ENCODE results near the gene ABCC1. TPM values are rescaled to one million over a fixed set of nuclear protein-coding genes. Genes with fewer than 3 reads are reported as not detected.

ABCC1 gene
- total RNA-seq, 2 donors from 2014 or later: 51.8 to 66.9 TPM

DNA sequence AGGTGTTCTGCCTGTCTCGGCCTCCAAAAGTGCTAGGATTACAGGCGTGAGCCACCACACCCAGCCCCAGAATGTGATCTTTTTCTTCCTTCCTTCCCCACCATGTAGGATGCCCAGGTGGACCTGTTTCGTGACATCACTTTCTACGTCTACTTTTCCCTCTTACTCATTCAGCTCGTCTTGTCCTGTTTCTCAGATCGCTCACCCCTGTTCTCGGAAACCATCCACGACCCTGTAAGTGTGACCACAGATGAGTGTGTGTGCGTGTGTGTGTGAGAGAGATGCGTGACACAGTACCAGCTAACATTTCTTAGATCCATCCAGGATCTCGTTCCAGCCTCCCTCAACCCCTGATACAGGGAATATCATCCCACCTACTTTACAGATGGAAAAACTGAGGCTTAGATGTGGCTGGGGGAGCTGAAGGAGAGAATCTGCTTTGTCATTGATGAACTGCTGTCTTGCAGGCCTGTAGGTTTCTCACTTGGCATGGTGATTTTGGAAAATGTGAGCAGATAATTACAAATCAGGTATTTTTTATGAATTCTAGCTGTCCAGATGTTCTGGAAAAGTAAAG, 67.1 kb downstream of the ABCC1 start:
- Mint-ChIP-seq H3K36me3 (peaks cover 4 to 25% of the 10 kb centered on the region in 2 donors), H3K27ac (peak overlapping the region; percentile 13 to 93), H3K9me3 (no peaks in the 10 kb centered on the region)
- DNase-seq (ENCODE audit: low spot score in 2 of 2) (no peak), ATAC-seq (peak; percentile 33 to 46)

GRCh38 chr16:16017812-16018211, 68.4 kb downstream of the ABCC1 start:
- peak overlapping the region in 1 of 2 donors; percentile 54 for H3K27ac Mint-ChIP-seq
- no peak for DNase-seq (ENCODE audit: low spot score in 2 of 2)
- H3K9me3 Mint-ChIP-seq: no peaks in the 10 kb centered on the region

DNA sequence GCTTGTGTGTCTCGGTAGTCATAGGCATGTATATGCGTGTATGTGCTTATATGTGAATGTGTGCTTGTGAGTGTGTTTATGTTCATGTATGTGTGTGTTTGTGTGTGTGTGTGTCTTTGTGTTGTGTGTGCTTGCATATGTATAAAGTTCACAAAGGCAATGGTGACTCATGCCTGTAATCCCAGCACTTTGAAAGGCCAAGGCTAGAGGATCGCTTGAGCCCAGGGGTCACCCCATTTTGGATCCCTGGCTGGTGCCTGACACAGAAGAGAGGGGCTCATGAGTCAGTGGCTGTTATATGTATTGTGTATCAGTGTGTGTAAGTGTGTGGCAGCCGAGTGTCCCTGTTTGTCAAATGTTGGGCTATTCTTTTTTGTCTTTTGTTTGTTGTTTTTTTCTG, 69.3 kb downstream of the ABCC1 start:
- Mint-ChIP-seq H3K36me3 (peaks cover 9 to 25% of the 10 kb centered on the region in 2 donors), H3K27ac (peak overlapping the region; percentile 45 to 54), H3K9me3 (no peaks in the 10 kb centered on the region)
- no peak for ATAC-seq
- DNase-seq (ENCODE audit: low spot score in 2 of 2): no peak

More at GRCh38 chr16:16017812-16018211, 68.4 kb downstream of the ABCC1 start:
- ATAC-seq: peak in 1 of 2 donors; percentile 84
- H3K36me3 Mint-ChIP-seq: peaks cover 4 to 25% of the 10 kb centered on the region in 2 donors

DNA sequence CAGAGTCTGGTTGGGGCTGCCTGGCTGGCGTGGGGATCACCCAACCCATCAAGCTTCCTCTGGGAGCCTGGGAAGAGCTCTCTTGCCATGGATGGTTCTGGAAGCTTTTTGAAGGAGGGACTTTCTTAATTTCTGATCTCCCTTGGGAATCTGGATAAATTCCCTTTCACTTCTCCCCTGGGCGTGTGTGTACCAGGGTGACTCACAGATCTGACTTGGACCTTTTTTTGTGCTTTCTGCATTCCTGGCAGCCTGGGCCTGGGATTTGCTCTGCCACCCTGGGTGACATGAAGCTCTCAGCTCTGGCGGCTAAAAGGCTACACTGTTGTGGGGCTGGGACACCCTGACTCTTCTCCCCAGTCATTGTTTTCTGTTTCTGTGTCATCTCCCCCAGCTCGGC, 70.1 kb downstream of the ABCC1 start:
- peak overlapping the region; percentile 29 to 33 for H3K27ac Mint-ChIP-seq
- peaks cover 9 to 25% of the 10 kb centered on the region in 2 donors for H3K36me3 Mint-ChIP-seq

GRCh38 chr16:16020291-16020690, 70.9 kb downstream of the ABCC1 start:
- peaks cover 9 to 25% of the 10 kb centered on the region in 2 donors for H3K36me3 Mint-ChIP-seq
- no peak for DNase-seq (ENCODE audit: low spot score in 2 of 2)
- peak overlapping the region in 1 of 2 donors; percentile 29 for H3K27ac Mint-ChIP-seq
- no peaks in the 10 kb centered on the region for H3K9me3 Mint-ChIP-seq
- ATAC-seq: no peak

More for the DNA sequence above, 70.1 kb downstream of the ABCC1 start:
- no peak for DNase-seq (ENCODE audit: low spot score in 2 of 2)
- ATAC-seq: no peak
- H3K9me3 Mint-ChIP-seq: no peaks in the 10 kb centered on the region

- Mint-ChIP-seq H3K9me3 (no peaks in the 10 kb centered on the region), H3K36me3 (peaks cover 9 to 25% of the 10 kb centered on the region in 2 donors), H3K27ac (peak overlapping the region in 1 of 2 donors; percentile 15)
- ATAC-seq: no peak
- DNase-seq (ENCODE audit: low spot score in 2 of 2): no peak
Measured at GRCh38 chr16:16021020-16021419, 71.6 kb downstream of the ABCC1 start.

DNA sequence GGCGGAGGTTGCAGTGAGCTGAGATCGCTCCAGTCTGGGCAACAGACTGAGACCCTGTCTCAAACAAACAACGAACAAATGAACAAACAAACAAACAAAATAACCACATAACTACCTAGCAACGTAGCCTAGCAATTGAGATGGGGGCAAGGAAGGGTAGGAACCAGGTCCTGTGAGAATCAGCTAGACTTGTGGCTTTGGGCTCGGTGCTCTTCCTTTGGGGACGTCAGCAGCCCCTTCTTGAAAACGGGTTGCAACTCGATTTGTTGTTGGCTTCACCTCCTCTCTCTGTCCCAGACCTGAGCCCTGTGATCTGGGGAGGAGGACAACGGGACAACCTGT, 72.2 kb downstream of the ABCC1 start:
- no peak overlapping the region for H3K27ac Mint-ChIP-seq
- H3K36me3 Mint-ChIP-seq: peaks cover 6 to 20% of the 10 kb centered on the region in 2 donors
- DNase-seq (ENCODE audit: low spot score in 2 of 2) (no peak), ATAC-seq (no peak)
- no peaks in the 10 kb centered on the region for H3K9me3 Mint-ChIP-seq

- peak overlapping the region; percentile 44 to 91 for H3K27ac Mint-ChIP-seq
Measured at GRCh38 chr16:16021988-16022682, 72.7 kb downstream of the ABCC1 start.

DNA sequence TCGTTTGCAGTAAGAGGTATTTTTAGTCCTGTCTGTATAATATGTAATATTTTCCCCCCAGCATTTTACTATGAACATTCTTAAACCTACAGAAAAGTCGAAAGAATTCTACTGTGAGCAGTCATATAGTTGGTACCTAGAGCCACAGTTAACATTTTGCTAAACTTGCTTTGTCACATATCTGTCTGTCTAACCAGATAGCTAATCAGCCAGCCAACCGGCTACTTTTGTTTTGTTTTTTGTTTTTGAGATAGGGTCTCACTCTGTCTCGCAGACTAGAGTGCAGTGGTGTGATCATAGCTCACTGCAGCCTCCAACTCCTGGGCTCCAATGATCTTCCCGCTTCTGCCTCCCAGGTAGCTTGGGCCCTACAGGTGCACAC, 73.3 kb downstream of the ABCC1 start:
- H3K27ac Mint-ChIP-seq: peak overlapping the region; percentile 87 to 91
- H3K36me3 Mint-ChIP-seq: peaks cover 5 to 16% of the 10 kb centered on the region in 2 donors
- no peaks in the 10 kb centered on the region for H3K9me3 Mint-ChIP-seq
- DNase-seq (ENCODE audit: low spot score in 2 of 2): no peak
- no peak for ATAC-seq

More at GRCh38 chr16:16021988-16022682, 72.7 kb downstream of the ABCC1 start:
- H3K36me3 Mint-ChIP-seq: peaks cover 5 to 19% of the 10 kb centered on the region in 2 donors
- no peaks in the 10 kb centered on the region for H3K9me3 Mint-ChIP-seq
- ATAC-seq: no peak
- DNase-seq (ENCODE audit: low spot score in 2 of 2): no peak

- Mint-ChIP-seq H3K9me3 (no peaks in the 10 kb centered on the region), H3K36me3 (peaks cover 0 to 5% of the 10 kb centered on the region in 2 donors), H3K27ac (peak overlapping the region; percentile 83 to 91)
- ATAC-seq (peak; percentile 86 to 88), DNase-seq (ENCODE audit: low spot score in 2 of 2) (peak; percentile 31 to 69)
Measured at GRCh38 chr16:16025214-16025968, 76.0 kb downstream of the ABCC1 start.

DNA sequence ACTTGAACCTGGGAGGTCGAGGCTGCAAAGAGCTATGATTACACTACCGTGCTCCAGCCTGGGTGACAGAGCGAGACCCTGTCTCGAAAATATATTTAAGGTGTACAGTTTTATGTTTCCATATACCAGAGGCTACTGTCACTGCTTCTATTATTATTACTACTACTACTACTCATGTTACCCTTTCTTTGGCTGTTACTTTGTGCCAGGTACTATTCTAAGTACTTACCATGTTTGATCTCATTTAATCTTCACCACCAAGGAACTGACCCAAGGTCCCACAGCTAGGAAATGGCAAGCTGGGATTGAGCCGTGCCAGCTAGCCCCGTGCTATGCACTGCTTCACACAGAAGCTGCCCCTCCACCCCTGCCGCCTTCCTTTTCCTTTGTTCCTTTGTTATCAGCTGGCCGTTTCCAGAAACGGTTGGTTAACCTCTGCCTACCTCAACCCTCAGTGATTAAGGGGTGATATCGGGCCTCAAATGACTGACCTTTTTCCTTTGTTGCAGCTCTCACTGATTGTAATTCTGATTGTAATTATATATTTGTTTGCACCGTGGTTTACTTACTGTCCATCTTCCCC, 78.4 kb downstream of the ABCC1 start:
- H3K27ac Mint-ChIP-seq: no peak overlapping the region
- H3K36me3 Mint-ChIP-seq: peaks cover 0 to 5% of the 10 kb centered on the region in 2 donors
- no peaks in the 10 kb centered on the region for H3K9me3 Mint-ChIP-seq
- DNase-seq (ENCODE audit: low spot score in 2 of 2): no peak
- ATAC-seq: no peak

DNA sequence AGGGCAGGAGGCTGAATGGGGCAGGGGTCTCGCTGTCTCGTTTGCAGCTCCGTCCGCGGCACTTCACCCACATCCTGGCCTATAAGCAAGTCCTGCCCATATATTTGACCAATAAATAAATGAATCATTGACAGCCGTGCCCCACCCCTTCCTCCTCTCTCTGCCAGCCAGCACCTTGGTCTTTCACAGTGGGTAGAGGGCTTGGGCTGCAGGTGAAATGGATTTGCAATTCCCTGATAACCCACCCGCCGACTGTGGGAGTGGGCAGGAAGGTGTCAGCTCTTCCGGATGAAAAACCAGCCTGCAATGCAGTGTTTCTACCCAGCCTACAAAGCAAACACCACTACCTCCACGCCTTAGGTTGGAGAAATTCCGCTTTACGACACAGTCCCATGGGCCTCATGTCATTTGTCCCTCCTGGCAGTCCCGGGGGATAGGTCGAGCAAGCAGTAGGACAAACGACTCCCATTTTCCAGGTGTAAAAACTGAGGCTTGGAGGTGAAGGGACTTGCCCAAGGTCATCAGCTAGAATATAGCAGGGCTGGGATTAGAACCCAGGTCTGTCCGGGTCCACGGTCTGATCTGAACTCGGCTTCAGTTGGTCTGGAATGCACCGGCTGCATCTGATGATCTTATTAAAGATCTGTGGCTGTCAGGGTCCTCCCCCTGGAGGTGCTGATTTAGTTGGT, 79.0 kb downstream of the ABCC1 start:
- DNase-seq (ENCODE audit: low spot score in 2 of 2) (no peak), ATAC-seq (no peak)
- no peak overlapping the region for H3K27ac Mint-ChIP-seq
- H3K36me3 Mint-ChIP-seq: peaks cover 0 to 4% of the 10 kb centered on the region in 2 donors
- H3K9me3 Mint-ChIP-seq: no peaks in the 10 kb centered on the region

GRCh38 chr16:16029431-16030011, 80.1 kb downstream of the ABCC1 start:
- DNase-seq (ENCODE audit: low spot score in 2 of 2) (no peak), ATAC-seq (no peak)
- peaks cover 0 to 8% of the 10 kb centered on the region in 2 donors for H3K36me3 Mint-ChIP-seq
- H3K9me3 Mint-ChIP-seq: no peaks in the 10 kb centered on the region
- H3K27ac Mint-ChIP-seq: peak overlapping the region in 1 of 2 donors; percentile 88

- H3K9me3 Mint-ChIP-seq: no peaks in the 10 kb centered on the region
- DNase-seq (ENCODE audit: low spot score in 2 of 2): no peak
- no peak overlapping the region for H3K27ac Mint-ChIP-seq
- H3K36me3 Mint-ChIP-seq: peaks cover 0 to 8% of the 10 kb centered on the region in 2 donors
- ATAC-seq: no peak
Measured at GRCh38 chr16:16030449-16030848, 81.0 kb downstream of the ABCC1 start.

GRCh38 chr16:16031401-16031800, 82.0 kb downstream of the ABCC1 start:
- peaks cover 4 to 8% of the 10 kb centered on the region in 2 donors for H3K36me3 Mint-ChIP-seq
- DNase-seq (ENCODE audit: low spot score in 2 of 2) (no peak), ATAC-seq (no peak)
- H3K9me3 Mint-ChIP-seq: no peaks in the 10 kb centered on the region
- H3K27ac Mint-ChIP-seq: peak overlapping the region in 1 of 2 donors; percentile 86

Data from activated naive CD4-positive, alpha-beta T cell treated with anti-CD3 and anti-CD28 coated beads, Interleukin-2, amount 50 U/mL, for 72 hours (primary cell).